Measurements from ENCODE around the gene RNASE3.
"Not testable (repeated sequence)": the region's sequence is repeated elsewhere in the genome, so short reads cannot be mapped to it uniquely, and the experiment has no call there.

Gene RNASE3

GRCh38 chr14:20919038-20919756 is 28.0 kb downstream of the RNASE3 start:
- not testable (repeated sequence) for DNase-seq (ENCODE audit: low read depth)

GRCh38 chr14:20923766-20924297 is 32.6 kb downstream of the RNASE3 start:
- DNase-seq (ENCODE audit: low read depth), result not testable (repeated sequence)

GRCh38 chr14:20934148-20934762 is 43.1 kb downstream of the RNASE3 start:
- no peak for DNase-seq (ENCODE audit: low read depth)

GRCh38 chr14:20935303-20935984 is 44.3 kb downstream of the RNASE3 start:
- no peak for DNase-seq (ENCODE audit: low read depth)
